Measurements from ENCODE around the gene DRP2.
A peak's percentile ranks its signal among the peaks of the same experiment; 100 is the strongest.
"Not testable (repeated sequence)": the region's sequence is repeated elsewhere in the genome, so short reads cannot be mapped to it uniquely, and the experiment has no call there.

Gene DRP2, protein sequence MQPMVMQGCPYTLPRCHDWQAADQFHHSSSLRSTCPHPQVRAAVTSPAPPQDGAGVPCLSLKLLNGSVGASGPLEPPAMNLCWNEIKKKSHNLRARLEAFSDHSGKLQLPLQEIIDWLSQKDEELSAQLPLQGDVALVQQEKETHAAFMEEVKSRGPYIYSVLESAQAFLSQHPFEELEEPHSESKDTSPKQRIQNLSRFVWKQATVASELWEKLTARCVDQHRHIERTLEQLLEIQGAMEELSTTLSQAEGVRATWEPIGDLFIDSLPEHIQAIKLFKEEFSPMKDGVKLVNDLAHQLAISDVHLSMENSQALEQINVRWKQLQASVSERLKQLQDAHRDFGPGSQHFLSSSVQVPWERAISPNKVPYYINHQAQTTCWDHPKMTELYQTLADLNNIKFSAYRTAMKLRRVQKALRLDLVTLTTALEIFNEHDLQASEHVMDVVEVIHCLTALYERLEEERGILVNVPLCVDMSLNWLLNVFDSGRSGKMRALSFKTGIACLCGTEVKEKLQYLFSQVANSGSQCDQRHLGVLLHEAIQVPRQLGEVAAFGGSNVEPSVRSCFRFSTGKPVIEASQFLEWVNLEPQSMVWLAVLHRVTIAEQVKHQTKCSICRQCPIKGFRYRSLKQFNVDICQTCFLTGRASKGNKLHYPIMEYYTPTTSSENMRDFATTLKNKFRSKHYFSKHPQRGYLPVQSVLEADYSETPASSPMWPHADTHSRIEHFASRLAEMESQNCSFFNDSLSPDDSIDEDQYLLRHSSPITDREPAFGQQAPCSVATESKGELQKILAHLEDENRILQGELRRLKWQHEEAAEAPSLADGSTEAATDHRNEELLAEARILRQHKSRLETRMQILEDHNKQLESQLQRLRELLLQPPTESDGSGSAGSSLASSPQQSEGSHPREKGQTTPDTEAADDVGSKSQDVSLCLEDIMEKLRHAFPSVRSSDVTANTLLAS

DNA sequence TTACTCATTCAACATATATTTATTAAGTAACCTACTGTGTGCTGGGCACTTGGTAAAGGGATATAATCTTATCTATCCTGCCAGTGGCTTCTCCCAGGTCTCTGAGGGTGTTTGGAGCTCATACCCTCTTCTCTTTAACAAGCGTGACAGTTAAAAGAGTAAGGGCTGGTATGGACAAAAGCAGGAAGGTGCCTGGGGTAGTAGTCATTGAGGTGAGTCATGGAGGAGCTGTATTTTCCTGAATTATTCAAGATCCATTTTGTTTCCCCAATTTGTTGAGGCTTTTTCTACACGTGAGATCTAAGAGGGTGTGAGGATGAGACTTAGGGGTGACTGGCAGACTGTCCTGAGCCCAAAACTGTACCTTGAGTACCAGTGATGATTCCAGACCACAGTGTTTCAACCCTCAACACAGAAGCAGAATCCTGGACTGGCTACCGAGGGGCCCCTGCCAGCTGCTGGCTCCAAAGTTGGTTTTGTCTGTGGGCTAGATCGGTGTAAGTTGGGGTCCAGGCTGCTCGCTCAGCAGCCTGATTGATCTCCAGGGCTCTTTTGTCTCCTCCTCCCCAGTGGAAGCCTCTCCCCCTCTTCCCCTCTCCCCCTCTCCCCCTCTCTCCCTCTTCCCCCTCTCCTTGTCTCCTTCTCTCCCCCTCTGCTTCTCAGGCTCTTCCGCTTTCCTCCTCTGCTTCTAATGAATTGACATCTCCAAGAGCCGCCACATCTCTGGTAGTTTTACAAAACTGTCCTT is at the start of gene DRP2:
TSS of gene DRP2 (plus strand) at position 671 of the 748 bp plus-strand sequence. CDS start 11,862 bp downstream, outside the sequence.
- DNase-seq (ENCODE audit: low spot score) = peak; percentile 15

DNA sequence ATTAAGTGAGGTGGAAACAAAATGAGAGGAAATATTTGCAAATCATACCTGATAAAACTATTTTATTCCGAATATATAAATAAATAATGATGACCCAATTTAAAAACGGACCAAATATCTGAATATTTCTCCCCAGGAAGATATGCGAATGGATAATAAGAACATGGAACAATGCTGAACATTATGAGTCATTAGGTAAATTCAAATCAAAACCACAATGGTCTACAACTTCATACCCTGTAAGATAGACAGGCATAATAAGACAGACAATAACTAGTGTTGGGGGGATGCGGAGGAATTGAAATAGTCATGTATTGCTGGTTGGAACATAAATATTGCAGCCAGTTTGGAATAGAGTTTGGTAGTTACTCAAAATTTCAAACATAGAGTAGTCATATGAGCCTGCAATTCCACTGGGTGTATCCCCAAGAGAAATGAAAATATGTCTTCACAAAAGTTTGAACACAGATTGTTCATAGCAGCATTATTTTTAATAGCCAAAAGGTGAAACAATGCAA is 47.6 kb upstream of the DRP2 start:
- DNase-seq (ENCODE audit: low spot score) = no peak

DNA sequence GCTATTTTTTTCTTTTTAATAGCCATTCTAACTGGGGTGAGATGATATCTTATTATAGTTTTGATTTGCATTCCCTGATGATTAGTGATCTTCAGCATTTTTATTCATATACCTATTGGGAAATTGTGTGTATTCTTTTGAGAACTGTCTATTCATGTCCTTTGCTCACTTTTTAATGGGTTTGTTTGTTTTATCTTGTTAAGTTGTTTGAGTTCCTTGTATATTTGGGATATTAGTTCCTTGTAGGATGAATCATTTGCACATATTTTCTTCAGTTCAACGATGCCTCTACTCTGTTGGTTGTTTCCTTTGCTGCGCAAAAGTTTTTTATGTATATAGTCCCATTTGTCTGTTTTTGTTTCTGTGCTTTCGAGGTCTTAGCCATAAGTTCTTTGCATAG is 43.1 kb upstream of the DRP2 start:
- DNase-seq (ENCODE audit: low spot score) = no peak

DNA sequence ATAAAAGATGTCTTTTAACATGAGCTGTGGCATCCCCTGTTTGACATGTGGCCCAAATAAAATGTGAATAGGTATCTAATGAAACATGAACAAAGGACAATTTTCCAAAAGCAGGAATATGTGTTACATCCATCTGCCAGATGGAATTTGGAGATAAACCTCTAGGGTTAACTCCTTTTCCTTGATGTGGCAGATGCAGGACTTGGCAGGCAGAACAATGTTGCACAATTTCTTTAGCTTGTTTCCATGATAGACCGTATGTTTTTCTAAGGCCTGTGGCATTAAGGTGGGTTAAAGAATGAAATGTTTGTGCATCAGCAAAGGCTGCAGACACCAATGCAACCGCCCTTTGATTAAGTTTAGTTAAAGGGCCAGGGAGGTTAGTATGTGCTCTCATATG is 34.7 kb upstream of the DRP2 start:
- DNase-seq (ENCODE audit: low spot score) = not testable (repeated sequence)

DNA sequence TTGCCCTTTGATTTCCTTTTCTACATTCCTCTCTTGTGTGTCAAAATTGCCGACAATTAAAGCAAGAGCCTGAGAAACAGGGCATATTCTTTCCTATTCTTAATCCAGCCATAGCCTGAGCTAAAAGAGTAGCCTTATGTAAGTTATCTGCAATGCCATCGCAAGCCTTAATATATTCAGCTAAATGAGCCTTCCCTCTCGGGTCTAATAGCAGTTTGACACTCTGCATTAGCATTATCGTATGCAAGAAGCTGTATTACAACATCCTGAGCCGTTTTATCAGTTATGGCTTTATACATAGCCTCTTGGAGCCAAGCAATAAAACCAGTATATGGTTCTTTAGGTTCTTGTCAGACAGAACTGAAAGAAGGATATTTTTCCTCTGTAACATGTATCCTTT is 31.6 kb upstream of the DRP2 start:
- not testable (repeated sequence) for DNase-seq (ENCODE audit: low spot score)

DNA sequence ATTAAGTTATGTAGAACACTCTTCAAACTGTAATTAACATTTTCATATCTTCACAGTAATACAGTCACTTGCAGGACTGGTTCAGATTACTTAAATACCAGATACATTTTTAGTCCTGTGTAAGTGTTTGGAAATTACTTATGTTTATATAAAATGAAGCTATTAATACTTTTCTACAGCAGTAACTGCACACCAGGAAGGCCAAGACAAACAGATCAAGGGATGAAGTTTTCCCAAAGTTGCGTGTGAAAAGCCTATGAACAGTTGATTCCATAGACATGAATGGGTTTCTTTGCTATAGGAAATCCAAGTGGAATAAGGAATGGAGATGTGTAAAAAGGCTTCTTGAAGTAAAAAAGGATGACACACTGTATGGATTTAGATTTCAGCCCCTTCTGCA is 28.9 kb upstream of the DRP2 start:
- DNase-seq (ENCODE audit: low spot score) = no peak

DNA sequence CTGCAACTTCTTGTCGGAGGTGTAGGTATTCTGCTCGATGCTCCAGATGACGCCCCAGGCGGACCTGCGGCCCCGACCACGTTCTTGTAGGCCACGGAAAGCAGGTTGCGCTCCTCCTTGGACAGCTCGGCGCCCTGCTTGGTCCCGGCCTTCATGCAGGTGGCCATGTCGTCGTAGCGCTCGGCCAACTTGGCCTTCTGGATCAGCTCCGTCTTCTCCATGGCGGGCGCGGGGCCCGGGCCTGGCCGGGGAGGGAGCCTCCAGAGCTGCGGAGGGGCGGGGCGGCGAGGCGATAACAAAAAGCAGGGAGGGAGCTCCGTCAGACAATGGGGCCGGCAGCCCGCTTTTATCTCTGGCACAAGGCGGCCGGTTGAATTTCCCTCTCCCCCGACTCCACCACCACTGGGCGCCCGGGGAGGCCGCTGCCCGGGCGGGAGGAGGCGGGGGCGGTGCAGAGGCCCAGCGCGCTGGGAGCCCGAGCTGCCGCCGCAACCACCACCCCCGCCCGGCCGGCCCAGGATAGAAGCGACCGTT is 28.3 kb upstream of the DRP2 start:
- DNase-seq (ENCODE audit: low spot score) = peak; percentile 66

DNA sequence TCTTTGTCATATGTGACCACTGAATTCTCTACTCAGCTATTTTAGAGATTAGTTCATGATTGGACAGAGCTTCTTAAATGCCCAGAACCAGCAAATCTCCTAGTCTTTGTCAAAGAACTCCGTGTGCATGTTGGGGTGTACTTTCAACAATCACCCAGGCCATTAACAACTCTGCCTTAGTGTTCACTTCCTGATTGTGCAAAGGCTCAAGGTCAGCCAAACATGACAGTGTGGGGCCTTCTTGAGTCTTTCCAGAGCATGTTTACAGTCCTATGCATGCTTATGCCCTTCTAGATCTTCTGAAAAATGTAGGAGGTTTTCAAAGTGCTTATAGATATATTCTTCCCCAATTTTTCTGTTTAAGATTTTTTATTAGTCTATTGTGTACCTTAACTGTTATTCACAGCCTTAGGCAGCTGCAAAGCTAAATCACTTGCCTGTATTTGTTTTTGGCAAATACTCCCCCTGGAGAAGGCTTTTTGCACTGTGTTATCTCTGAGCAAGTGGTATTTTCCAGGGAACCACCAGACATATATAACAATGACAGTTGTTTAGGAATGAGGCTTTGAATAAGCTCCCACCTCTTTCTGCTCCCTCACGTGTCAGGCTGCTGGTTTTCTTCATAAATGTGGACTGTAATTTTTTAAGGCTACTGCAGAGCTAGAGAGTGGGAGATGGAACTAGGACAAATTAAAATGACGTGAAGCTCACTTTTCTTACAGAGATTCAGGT is 24.0 kb upstream of the DRP2 start:
- DNase-seq (ENCODE audit: low spot score) = no peak

DNA sequence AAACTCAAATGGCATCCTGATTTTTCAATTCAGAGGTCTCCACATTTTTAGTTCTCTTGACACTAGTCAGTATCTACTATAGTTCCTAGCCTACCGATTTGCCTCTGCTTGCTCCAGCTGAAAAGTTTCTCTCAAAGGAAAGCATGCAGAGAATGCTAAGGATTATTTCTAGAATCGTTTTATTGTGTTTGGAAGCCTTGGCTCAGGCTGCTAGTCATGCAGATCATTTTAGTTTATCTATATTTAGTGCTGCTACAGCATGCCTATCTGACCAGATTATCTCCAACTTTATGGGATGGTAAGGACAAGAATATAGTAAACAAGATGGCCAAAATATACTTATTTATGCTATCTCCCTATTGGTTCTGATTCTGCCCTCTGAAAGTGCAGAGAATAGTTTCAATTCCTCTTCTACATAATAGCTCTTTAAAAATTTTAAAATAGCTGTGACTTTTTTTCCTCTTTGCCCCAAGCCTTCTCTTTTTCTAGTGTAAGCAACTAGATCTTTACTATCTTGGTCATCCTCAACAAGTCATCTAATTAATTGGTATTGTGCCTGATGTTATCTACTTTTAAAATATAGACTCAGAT is 15.7 kb upstream of the DRP2 start:
- no peak for DNase-seq (ENCODE audit: low spot score)

DNA sequence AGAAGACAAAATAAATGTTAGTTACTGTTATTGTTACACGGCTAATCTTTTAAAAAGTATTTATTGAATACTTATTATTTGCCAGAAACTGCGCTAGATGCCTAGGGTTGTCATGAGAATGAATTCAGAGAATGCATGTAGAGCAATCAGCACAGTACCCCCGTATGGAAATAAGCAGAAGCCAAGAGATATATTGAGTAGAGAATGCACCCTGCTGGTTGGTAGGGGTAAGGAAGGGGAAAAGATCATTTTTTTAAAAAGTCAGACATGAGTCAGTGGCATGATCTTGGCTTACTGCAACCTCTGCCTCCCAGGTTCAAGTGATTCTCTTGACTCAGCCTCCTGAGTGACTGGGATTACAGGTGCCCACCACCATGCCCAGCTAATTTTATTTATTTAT is 13.1 kb upstream of the DRP2 start:
- DNase-seq (ENCODE audit: low spot score) = peak; percentile 32

DNA sequence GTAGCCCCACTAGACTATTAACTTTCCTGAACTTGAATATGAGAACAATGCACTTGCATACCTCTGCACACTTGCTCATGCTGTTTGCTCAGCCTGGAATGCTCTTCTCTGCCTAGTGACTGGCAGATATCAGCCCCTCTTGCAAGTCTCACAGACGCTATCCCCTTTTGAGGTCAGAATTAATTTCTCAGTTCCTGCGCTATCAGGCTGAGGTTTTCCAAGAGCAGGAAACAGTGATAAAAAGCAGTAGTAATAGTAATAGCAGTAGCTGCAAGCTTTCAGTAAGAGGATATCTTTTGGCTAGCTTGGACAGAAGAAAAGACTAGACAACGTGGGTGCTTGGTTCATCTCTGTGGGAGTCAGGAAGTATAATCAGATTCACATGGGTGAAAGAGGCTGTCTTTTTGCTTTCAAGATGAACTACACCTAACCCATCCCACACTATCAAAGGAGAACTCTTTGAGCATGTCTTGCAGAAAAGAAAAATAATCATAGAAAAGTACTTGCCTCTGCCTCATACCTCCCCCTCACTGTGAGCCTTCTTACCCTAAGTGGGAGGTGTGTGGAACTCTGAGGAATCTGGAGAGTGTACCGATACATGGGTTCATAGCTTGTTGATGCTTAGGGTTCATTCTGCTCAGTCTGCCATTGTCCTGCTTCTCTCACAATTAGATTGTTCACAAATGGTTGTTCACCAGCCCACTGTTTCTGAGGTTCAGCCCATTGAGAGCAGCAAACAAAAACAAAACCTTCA is 11.3 kb upstream of the DRP2 start:
- DNase-seq (ENCODE audit: low spot score) = no peak

DNA sequence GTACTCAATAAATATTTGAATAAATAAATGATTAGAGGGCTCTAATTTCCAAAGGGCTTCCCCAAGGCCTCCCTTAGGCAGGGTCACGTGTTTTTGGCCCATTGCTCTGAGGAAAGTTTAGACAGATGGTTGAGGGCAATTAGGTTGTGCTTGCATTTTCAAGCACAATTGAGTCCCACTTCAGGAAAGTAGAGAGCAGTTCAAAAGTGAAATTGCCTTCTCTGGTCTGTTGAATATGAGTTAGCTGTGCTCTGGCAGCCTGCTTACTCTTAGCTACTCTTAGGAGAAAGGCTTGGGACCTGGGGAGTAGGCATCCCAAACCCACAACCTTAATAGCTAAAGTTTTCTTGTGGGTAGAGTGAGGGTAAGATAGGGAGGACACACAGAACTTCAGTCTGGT is 9.0 kb upstream of the DRP2 start:
- DNase-seq (ENCODE audit: low spot score) = no peak

DNA sequence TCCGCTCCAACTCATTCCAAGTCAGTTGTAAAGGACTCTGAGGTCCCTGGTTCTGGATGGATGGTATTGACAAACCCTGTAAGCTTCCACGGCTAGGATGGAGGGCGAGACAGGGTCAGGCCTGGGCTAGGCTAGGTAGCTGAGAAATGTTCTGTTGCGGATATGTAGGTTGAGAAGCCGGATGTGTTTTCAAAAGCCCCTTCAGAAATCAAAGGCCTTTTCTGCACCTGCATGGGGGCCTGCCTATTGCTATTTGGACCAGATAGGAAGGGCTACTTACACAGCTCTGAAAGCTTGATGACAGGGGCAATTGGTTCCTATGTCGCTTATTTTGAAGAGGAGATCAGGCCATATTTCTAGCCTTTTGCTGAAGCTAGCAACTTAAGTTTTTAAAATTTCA is 1.9 kb upstream of the DRP2 start:
- DNase-seq (ENCODE audit: low spot score) = no peak

DNA sequence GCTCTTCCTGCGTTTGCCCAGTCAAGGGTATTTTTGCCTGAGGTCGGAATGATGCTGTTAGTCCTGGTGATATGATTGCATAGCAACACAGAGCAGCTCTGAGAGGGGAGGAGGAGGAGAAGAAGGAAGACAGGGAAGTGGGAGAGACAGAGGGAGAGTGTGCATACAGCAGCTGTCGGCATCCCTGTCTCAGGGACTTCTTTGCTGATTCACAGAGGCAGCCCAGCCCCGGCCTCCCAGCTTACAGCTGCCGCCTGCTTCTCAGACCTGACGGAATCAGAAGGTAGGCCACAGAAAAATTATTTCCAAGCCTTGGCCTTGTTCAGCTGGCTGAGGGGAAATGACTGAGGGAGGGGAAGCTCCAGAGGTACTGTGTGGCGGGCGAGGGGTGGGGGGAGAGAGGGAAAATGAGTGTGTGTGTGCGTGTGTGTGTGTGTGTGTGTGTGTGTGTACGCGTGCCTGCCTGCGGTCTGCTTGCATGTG is 319 bp downstream of the DRP2 start:
- peak; percentile 33 for DNase-seq (ENCODE audit: low spot score)

DNA sequence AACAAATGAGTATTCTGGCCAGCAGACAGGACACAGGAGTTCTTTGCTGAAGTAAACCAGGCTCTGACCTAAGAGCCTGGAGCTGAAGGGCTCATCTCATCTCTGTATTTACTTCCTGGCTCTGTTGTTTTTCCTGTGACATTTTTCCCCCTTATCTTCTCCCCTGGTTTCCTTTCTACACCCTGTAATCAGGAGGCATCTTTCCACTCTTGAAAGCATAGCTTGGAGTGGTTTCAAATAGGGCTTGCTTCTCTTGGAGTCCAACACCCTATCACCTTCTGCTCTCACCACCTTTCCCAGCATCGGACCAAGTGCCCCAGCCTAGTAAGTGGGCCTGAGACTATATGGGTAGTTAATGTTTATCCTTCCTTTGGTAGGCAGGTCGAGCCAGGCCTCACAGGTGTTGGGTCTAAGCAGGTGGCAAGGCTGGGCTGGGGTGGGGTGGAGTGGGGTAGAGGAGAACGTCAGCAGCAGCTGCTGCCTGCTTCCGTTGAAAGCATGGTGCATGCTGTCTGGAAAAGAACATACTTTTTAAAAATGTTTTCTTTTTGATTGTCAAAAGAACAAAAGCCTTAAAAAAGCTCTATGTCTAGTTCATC is 1.2 kb downstream of the DRP2 start:
- no peak for DNase-seq (ENCODE audit: low spot score)

DNA sequence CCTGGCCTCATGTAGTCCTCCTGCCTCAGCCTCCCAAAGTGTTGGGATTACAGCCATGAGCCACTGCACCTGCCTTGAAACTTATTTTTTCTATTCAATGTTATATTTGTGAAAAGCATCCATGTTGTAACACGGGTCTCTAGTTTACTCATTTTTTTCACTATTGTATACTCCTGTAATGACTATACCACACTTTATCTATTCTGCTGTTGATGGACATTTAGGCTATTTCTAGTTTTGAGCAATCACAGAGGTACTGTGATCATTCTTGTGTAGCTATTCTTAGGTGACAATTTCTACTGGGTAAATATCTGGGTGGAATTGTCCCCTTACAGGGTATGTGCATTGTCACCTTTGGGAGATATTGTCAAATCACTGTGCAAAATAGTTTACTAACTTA is 3.6 kb downstream of the DRP2 start:
- DNase-seq (ENCODE audit: low spot score) = no peak

DNA sequence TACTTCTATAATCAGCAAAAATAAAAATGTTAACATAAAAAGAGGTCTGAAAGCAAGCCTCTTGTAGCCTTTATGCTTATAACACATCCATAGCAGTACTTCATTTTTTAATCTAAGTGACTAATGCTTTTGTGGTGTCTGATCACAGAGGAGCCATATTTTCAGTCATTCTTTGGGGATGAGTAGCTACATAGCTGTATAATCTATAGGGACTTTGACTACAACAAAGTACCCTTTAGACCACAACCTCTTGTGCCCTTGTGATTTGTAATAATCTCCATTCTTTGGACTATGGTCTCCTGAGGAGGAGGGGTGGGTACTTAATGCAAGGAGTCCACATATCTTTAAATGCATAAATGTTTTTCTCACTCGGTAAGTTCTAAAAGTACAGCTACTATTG is 9.6 kb downstream of the DRP2 start:
- peak; percentile 14 for DNase-seq (ENCODE audit: low spot score)

DNA sequence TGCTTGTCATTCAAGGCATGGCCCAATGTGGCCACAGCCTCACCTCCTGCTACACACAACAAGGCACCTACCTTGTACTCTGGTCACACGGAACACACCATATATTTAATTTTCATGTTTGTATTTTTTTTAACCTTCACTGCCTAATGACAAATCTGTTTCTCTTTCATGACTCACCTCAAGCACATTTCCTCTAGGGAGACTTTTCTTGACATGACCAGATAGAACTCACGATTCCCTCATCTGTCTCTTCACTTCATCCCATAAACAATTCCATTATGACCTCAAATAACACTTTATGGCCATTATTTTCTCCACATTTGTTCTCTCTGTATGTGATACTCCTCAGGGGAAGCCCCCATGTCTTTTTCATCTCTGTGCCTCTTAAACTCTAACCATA is 11.1 kb downstream of the DRP2 start:
- peak; percentile 12 for DNase-seq (ENCODE audit: low spot score)

DNA sequence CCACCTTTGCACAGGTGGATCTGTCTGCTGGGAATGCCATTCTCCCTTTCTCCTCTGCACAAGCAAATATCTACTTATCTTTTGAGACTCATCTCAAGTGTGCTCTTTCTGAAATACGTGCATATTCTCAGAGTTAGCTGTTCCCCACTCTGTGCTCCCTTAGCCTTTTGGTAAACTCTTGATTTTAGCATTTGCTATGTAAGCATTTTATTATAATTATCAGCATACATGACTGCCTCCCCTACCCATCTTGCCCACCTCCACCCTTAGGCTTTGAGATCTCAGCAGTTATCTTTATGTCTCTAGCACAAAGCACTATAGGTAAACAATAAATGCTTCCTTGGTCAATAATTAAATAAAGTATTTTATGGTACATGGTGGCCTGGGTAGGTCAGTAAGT is 11.5 kb downstream of the DRP2 start:
- DNase-seq (ENCODE audit: low spot score) = no peak

Measured in AG20443 (cell line).